Gastrocnemius medialis (tissue), 4 donors: Measurements from ENCODE around the gene TRAPPC3. TPM values are rescaled to one million over a fixed set of nuclear protein-coding genes. Genes with fewer than 3 reads are reported as not detected.

Source experiments
- ATAC-seq, 2 donors: fragments of 150-250 bp; one replicate each; pipeline ENCODE4 v1.9.1; 2016
- DNase-seq, 2 donors: peaks; one replicate each; pipeline ENCODE4 v3.0.0-alpha.2; 2019
- H3K27ac ChIP-seq, 4 donors: fragments of 200-600 bp; sonication (generic); 1 replicate in 1 of 4; 2 replicates in 3 of 4; pipeline ENCODE4 v1.5.1; 2016 to 2018; ENCODE audit warnings: mild to moderate bottlenecking in 2 of 4, moderate library complexity in 1 of 4
- H3K27me3 ChIP-seq, 3 donors: fragments of 200-600 bp; sonication (generic) in 2 of 3; 1 replicate in 1 of 3; 2 replicates in 2 of 3; pipeline versions ENCODE4 v1.5.1 to v1.6.0; 2016 to 2019; ENCODE audit warnings: mild to moderate bottlenecking in 1 of 3, moderate library complexity in 1 of 3
- H3K36me3 ChIP-seq, 2 donors: fragments of 200-600 bp; sonication (generic) in 1 of 2; one replicate each; pipeline ENCODE4 v1.5.1; 2017 to 2018
- H3K4me1 ChIP-seq, 2 donors: fragments of 200-600 bp; sonication (generic) in 1 of 2; one replicate each; pipeline ENCODE4 v1.5.1; 2016 to 2017; ENCODE audit warnings: mild to moderate bottlenecking in 2 of 2
- H3K4me3 ChIP-seq, 4 donors: fragments of 200-600 bp; sonication (generic) in 3 of 4; 1 replicate in 1 of 4; 2 replicates in 3 of 4; pipeline ENCODE4 v1.5.1; 2016 to 2019; ENCODE audit warnings: mild to moderate bottlenecking in 2 of 4
- H3K9me3 ChIP-seq, 3 donors: fragments of 200-600 bp; sonication (generic) in 2 of 3; 1 replicate in 1 of 3; 2 replicates in 2 of 3; pipeline ENCODE4 v1.5.1; 2016 to 2019
- CTCF ChIP-seq, 5 experiments: fragments of 450-650 bp in 3 of 5; fragments of 200-600 bp in 2 of 5; sonication (generic) in 2 of 5; IDR thresholded peaks in 4 of 5; conservative IDR thresholded peaks in 1 of 5; 1 replicate in 4 of 5; 2 replicates in 1 of 5; pipeline ENCODE4 v1.5.1; 2016 to 2019; ENCODE audit warnings: antibody characterized with exemption in 5 of 5, mild to moderate bottlenecking in 3 of 5, moderate library complexity in 3 of 5
- POLR2A ChIP-seq, 2 donors: fragments of 450-650 bp; IDR thresholded peaks; one replicate each; pipeline ENCODE4 v1.6.1; 2017; ENCODE audit warnings: antibody characterized with exemption in 2 of 2, mild to moderate bottlenecking in 2 of 2, moderate library complexity in 2 of 2
- in situ Hi-C, 4 donors: fragments of 200-750 bp; cut with MboI; loops; one replicate each; pipeline versions ENCODE4 v1.15.0 to v1.8.0; 2017; ENCODE audit warnings: low sequenced_read_pairs in 4 of 4
- intact Hi-C: fragments of 100-400 bp; cut with DNase I; formaldehyde crosslinking; loops from one replicate; pipeline ENCODE4 v1.15.1; 2023; ENCODE audit warnings: low total_unique reads
- total RNA-seq, 4 donors: library from RNA; depleted of rRNA; stranded (reverse); fragments of >200 nt; gene quantifications; one replicate each; pipeline versions ENCODE4 v1.1.0 to v1.2.3, GENCODE V29; 2016

TRAPPC3 gene
- total RNA-seq, 4 donors from 2014 or later, result 57.5 to 72.4 (median 63.5) TPM

GRCh38 chr1:36174713-36175112, 25.4 kb upstream of the TRAPPC3 start:
- DNase-seq (no peak), ATAC-seq (peak in 1 of 2 donors; percentile 4)
- H3K4me1 ChIP-seq, result peaks cover 68 to 76% of the 10 kb centered on the region in 2 donors
- no peaks in the 10 kb centered on the region for H3K27me3 ChIP-seq
- peaks cover 0 to 74% of the 10 kb centered on the region in 2 donors for H3K36me3 ChIP-seq
- no peak overlapping the region for H3K4me3 ChIP-seq
- TF ChIP-seq POLR2A (IDR thresholded peaks at IDR 0.05), result no peak
- TF ChIP-seq CTCF (IDR thresholded peaks at IDR 0.05 in 4 of 5, conservative IDR thresholded peaks at IDR 0.05 in 1 of 5), result no peak
- no peaks in the 10 kb centered on the region for H3K9me3 ChIP-seq
- in situ Hi-C loops, result loop anchor here in 1 of 4 donors (25.0 kb wide), 1 partner anchor 113 kb away; no protein-coding TSS in a partner anchor
- intact Hi-C loops, result loop anchor here (1.0 kb wide), 1 partner anchor 25 kb away; the partner anchor contains the start of gene TRAPPC3
- peak overlapping the region; percentile 97 to 100 (median 99) for H3K27ac ChIP-seq

- Histone ChIP-seq H3K4me1 (peaks cover 85 to 93% of the 10 kb centered on the region in 2 donors), H3K27ac (peak overlapping the region; percentile 97 to 100 (median 99))
These were observed 23.7 kb upstream of the TRAPPC3 start for GRCh38 chr1:36172983-36173382.

GRCh38 chr1:36172017-36172747, 22.9 kb upstream of the TRAPPC3 start:
- in situ Hi-C loops (no loop called here), intact Hi-C loops (no loop called here)

More at GRCh38 chr1:36172983-36173382, 23.7 kb upstream of the TRAPPC3 start:
- intact Hi-C loops, result no loop called here
- in situ Hi-C loops, result no loop called here
- H3K9me3 ChIP-seq, result no peaks in the 10 kb centered on the region
- H3K27me3 ChIP-seq, result no peaks in the 10 kb centered on the region
- TF ChIP-seq CTCF (IDR thresholded peaks at IDR 0.05 in 4 of 5, conservative IDR thresholded peaks at IDR 0.05 in 1 of 5) (no peak), POLR2A (IDR thresholded peaks at IDR 0.05) (no peak)
- no peak for ATAC-seq
- H3K36me3 ChIP-seq, result peaks cover 0 to 56% of the 10 kb centered on the region in 2 donors
- no peak overlapping the region for H3K4me3 ChIP-seq
- DNase-seq, result no peak

GRCh38 chr1:36170643-36171412, 21.5 kb upstream of the TRAPPC3 start:
- Histone ChIP-seq H3K27me3 (no peaks in the 10 kb centered on the region), H3K36me3 (peaks cover 0 to 39% of the 10 kb centered on the region in 2 donors), H3K4me1 (peaks cover 90 to 96% of the 10 kb centered on the region in 2 donors), H3K9me3 (no peaks in the 10 kb centered on the region), H3K27ac (peak overlapping the region; percentile 97 to 100 (median 99)), H3K4me3 (no peak overlapping the region)
- TF ChIP-seq POLR2A (IDR thresholded peaks at IDR 0.05), result no peak
- no peak for TF ChIP-seq CTCF (IDR thresholded peaks at IDR 0.05 in 4 of 5, conservative IDR thresholded peaks at IDR 0.05 in 1 of 5)
- DNase-seq (peak in 1 of 2 donors; percentile 51), ATAC-seq (peak in 1 of 2 donors; percentile 17)
- intact Hi-C loops (no loop called here), in situ Hi-C loops (no loop called here)

More at GRCh38 chr1:36172017-36172747, 22.9 kb upstream of the TRAPPC3 start:
- Histone ChIP-seq H3K4me1 (peaks cover 91 to 94% of the 10 kb centered on the region in 2 donors), H3K27ac (peak overlapping the region; percentile 97 to 100 (median 99)), H3K27me3 (no peaks in the 10 kb centered on the region), H3K4me3 (no peak overlapping the region), H3K36me3 (peaks cover 0 to 48% of the 10 kb centered on the region in 2 donors), H3K9me3 (no peaks in the 10 kb centered on the region)
- TF ChIP-seq CTCF (IDR thresholded peaks at IDR 0.05 in 4 of 5, conservative IDR thresholded peaks at IDR 0.05 in 1 of 5), result no peak
- TF ChIP-seq POLR2A (IDR thresholded peaks at IDR 0.05), result no peak
- no peak for ATAC-seq
- no peak for DNase-seq
